OCI-LY3 (cell line): Measurements from ENCODE around the gene TPRX1.

Experiments
- H2AFZ ChIP-seq: fragments of 200-600, 300-600 bp; shearing (Covaris generic); 2 replicates; pipeline ENCODE4 v1.6.0; 2014; ENCODE audit warnings: antibody characterized with exemption, low read depth, low read length
- H3K27ac ChIP-seq: fragments of 200-600, 300-600 bp; sonication (generic); 2 replicates; pipeline ENCODE4 v1.5.1; 2014; ENCODE audit warnings: mild to moderate bottlenecking, low read length, moderate library complexity, mixed read lengths
- H3K27me3 ChIP-seq: fragments of 200-600, 300-600 bp; sonication (generic); 2 replicates; pipeline ENCODE4 v1.6.1; 2014; ENCODE audit warnings: low read depth, low read length, mixed read lengths
- H3K36me3 ChIP-seq: fragments of 200-600, 300-600 bp; sonication (generic); replicated peaks from 2 replicates; pipeline ENCODE3; 2014; ENCODE audit warnings: low read depth, low read length, mixed read lengths
- H3K4me1 ChIP-seq: fragments of 300-600, 200-600 bp; sonication (generic); 2 replicates; pipeline ENCODE4 v1.6.1; 2014; ENCODE audit warnings: low read length, mixed read lengths
- H3K4me2 ChIP-seq: fragments of 200-600, 300-600 bp; sonication (generic); 2 replicates; pipeline ENCODE4 v1.6.1; 2014; ENCODE audit warnings: low read length, mixed read lengths
- H3K4me3 ChIP-seq: fragments of 300-600, 200-600 bp; sonication (generic); 2 replicates; pipeline ENCODE4 v1.5.1; 2014; ENCODE audit warnings: antibody characterized with exemption, mild to moderate bottlenecking, low read length, moderate library complexity
- H3K79me2 ChIP-seq: fragments of 300-600, 200-600 bp; shearing (Covaris generic); 2 replicates; pipeline ENCODE4 v1.6.1; 2014; ENCODE audit warnings: mild to moderate bottlenecking, low read length, mixed read lengths
- H3K9ac ChIP-seq: fragments of 300-600, 200-600 bp; shearing (Covaris generic); 2 replicates; pipeline ENCODE4 v1.6.0; 2014; ENCODE audit warnings: mild to moderate bottlenecking, low read length, moderate library complexity
- H3K9me3 ChIP-seq: fragments of 200-600, 300-600 bp; shearing (Covaris generic); 2 replicates; pipeline ENCODE4 v1.6.1; 2014; ENCODE audit warnings: low read length, mixed read lengths; ENCODE audit not compliant: insufficient read depth
- H4K20me1 ChIP-seq: fragments of 200-600, 300-600 bp; sonication (generic); 2 replicates; pipeline ENCODE4 v1.6.1; 2016; ENCODE audit warnings: low read length, mixed read lengths; ENCODE audit not compliant: insufficient read depth
- EZH2phosphoT487 ChIP-seq: fragments of 200-600 bp; shearing (Covaris generic); IDR thresholded peaks from 2 replicates; pipeline ENCODE4 v1.6.1; 2018; ENCODE audit warnings: antibody characterized with exemption, mixed run types, low read depth
- TF ChIP-seq, protein P1 (sequence below): fragments of 200-600, 300-600 bp; sonication (generic); IDR thresholded peaks from 2 replicates; pipeline ENCODE4 v1.5.1; 2014; ENCODE audit warnings: antibody characterized with exemption, low read length, low read depth

Gene TPRX1

DNA sequence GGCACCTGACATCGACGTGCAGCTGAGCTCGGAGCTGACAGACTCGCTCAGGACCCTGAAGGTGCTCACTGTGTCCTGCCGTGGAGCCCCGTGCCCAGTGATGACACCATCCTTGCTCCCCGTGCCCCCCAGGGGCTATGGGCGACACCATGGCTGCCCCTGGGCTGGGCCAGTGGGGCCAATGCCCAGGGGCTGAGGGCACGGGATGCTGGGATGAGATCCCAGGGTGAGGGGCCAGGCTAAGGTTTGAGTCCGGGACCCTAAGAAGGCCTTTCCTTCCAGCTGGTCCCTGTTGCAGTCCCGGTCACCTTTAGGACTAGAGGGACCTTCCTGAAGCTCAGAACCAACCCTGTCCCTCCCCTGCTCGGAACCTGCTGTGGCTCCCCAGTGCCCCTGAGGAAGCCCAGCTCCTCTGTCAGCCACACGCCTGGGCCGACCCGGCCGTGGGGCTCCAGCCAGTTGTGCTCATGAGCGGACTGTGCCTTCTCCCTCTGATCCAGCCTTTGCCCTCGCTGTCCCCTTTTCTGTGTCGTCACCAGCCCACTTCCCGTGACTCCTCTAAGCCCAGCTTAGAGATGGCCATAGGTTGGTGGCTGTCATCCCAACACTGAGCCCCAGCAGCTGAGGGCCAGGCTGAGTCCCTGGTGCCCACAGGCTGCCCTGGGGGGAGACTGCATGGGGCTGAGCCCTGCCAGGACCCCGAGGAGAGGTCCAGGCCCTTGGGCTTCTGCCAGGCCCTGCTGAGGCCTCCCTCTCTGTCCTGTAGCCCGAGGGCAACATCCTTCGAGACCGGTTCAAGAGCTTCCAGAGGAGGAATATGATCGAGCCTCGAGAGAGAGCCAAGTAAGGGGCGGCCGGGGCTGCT, 48.4 kb downstream of the TPRX1 start:
- H4K20me1 ChIP-seq = 0 out of 2 replicates have a peak, but pooled peaks cover 3% of the 10 kb centered on the region
- TF ChIP-seq EZH2phosphoT487 = no peak
- TF ChIP-seq, protein P1, sequence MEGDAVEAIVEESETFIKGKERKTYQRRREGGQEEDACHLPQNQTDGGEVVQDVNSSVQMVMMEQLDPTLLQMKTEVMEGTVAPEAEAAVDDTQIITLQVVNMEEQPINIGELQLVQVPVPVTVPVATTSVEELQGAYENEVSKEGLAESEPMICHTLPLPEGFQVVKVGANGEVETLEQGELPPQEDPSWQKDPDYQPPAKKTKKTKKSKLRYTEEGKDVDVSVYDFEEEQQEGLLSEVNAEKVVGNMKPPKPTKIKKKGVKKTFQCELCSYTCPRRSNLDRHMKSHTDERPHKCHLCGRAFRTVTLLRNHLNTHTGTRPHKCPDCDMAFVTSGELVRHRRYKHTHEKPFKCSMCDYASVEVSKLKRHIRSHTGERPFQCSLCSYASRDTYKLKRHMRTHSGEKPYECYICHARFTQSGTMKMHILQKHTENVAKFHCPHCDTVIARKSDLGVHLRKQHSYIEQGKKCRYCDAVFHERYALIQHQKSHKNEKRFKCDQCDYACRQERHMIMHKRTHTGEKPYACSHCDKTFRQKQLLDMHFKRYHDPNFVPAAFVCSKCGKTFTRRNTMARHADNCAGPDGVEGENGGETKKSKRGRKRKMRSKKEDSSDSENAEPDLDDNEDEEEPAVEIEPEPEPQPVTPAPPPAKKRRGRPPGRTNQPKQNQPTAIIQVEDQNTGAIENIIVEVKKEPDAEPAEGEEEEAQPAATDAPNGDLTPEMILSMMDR = no peak
- no peaks in the 10 kb centered on the region for H3K9me3 ChIP-seq
- no peak overlapping the region for H3K4me3 ChIP-seq
- H3K9ac ChIP-seq = no peak overlapping the region
- H3K79me2 ChIP-seq = peaks cover 4% of the 10 kb centered on the region; the same call in 1 of the 2 replicates
- no peak overlapping the region for H3K27ac ChIP-seq
- H3K4me2 ChIP-seq = no peak overlapping the region
- no peaks in the 10 kb centered on the region for H3K27me3 ChIP-seq
- no peak overlapping the region for H2AFZ ChIP-seq
- peaks cover 14% of the 10 kb centered on the region for H3K4me1 ChIP-seq
- peaks cover 76% of the 10 kb centered on the region for H3K36me3 ChIP-seq

DNA sequence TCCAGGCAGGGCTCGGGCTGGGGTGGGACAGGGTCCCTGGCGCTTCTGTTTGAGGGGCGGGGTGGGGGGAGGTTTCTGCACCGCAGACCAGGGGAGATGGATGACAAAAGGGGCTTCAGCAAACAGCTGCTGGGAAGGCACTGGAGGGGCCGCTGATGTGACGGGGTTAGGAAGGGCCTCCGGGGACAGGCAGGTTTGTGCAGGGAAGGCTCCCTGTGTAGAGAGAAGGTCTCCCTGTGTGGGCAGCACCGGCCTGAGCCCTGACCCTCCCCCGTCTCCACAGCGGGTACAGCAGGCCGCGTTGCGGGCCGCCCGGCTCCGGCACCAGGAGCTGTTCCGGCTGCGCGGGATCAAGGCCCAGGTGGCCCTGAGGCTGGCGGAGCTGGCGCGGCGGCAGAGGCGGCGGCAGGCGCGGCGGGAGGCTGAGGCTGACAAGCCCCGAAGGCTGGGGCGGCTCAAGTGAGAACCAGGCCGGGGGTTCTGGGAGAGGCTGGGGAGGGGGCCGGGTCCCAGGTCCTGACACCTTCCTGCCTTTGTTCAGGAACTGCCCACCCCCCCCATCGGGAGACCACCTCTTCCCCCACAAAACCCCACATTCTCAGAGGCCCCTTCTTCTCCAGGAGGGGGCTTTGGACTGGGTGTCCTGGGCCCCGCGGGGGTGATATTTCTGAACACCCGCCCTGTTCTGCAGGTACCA, 49.1 kb downstream of the TPRX1 start:
- H3K9ac ChIP-seq = no peak overlapping the region
- H4K20me1 ChIP-seq = peaks cover 8% of the 10 kb centered on the region; the same call in 1 of the 2 replicates
- H3K4me1 ChIP-seq = peaks cover 6% of the 10 kb centered on the region
- no peak overlapping the region for H2AFZ ChIP-seq
- no peaks in the 10 kb centered on the region for H3K27me3 ChIP-seq
- H3K79me2 ChIP-seq = peaks cover 12% of the 10 kb centered on the region; the same call in 1 of the 2 replicates
- no peak for TF ChIP-seq EZH2phosphoT487
- TF ChIP-seq, protein P1 = no peak
- no peak overlapping the region for H3K4me3 ChIP-seq
- no peak overlapping the region for H3K27ac ChIP-seq
- no peak overlapping the region for H3K4me2 ChIP-seq
- H3K9me3 ChIP-seq = no peaks in the 10 kb centered on the region
- peaks cover 77% of the 10 kb centered on the region for H3K36me3 ChIP-seq

DNA sequence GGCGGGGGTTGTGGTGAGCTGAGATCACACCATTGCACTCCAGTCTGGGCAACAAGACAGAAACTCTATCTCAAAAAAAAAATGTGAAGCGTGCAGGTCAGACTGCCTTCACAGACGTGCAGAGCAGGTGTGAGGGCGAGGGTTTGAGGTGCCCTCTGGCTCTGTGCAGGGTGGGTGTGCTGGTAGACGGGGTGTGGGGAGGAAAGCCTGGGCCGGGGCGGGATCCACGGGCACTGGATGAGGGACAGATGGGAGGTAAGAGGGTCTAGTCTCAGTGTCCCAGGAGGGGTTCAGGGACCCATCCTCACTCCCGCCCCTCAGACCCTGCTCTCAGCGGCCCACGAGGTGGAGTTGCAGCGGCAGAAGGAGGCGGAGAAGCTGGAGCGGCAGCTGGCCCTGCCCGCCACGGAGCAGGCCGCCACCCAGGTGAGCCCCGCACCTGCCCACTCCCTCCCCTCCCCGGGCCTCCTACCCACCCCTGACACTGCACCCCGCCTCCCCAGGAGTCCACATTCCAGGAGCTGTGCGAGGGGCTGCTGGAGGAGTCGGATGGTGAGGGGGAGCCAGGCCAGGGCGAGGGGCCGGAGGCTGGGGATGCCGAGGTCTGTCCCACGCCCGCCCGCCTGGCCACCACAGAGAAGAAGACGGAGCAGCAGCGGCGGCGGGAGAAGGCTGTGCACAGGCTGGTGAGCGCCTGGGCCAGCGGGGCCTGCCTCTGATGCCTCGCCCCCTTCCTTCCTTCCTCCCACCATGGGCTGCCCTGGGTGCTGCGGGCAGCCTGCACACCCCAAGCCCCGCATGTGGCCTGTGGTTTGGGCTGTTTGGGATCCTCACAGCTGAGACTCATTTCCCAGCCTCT, 49.9 kb downstream of the TPRX1 start:
- H3K4me2 ChIP-seq = no peak overlapping the region
- no peaks in the 10 kb centered on the region for H3K27me3 ChIP-seq
- TF ChIP-seq EZH2phosphoT487 = no peak
- TF ChIP-seq, protein P1 = no peak
- H3K36me3 ChIP-seq = peaks cover 84% of the 10 kb centered on the region
- no peaks in the 10 kb centered on the region for H3K4me1 ChIP-seq
- no peak overlapping the region for H2AFZ ChIP-seq
- no peaks in the 10 kb centered on the region for H3K9me3 ChIP-seq
- no peak overlapping the region for H3K27ac ChIP-seq
- peaks cover 16% of the 10 kb centered on the region; the same call in 1 of the 2 replicates for H4K20me1 ChIP-seq
- H3K79me2 ChIP-seq = peaks cover 19% of the 10 kb centered on the region
- H3K4me3 ChIP-seq = no peak overlapping the region
- no peak overlapping the region for H3K9ac ChIP-seq
